Keratinocyte (primary cell): Measurements from ENCODE around the gene CRADD. TPM values are rescaled to one million over a fixed set of nuclear protein-coding genes. Genes with fewer than 3 reads are reported as not detected.

Source experiments
- DNase-seq: peaks from one replicate; pipeline ENCODE4 v3.0.0-alpha.2; 2011; ENCODE audit warnings: low read depth, missing footprints, low spot score
- FAIRE-seq: peaks from 2 replicates; lab custom pipeline; 2011; peaks lifted over from hg19 to GRCh38; lab: Jason Lieb, UNC
- H2AFZ ChIP-seq: 2 replicates; pipeline ENCODE4 v1.6.0; 2012; ENCODE audit warnings: low read length, control low read depth, inconsistent platforms; ENCODE audit not compliant: control insufficient read depth
- H3K27ac ChIP-seq: 2 replicates; pipeline ENCODE4 v1.5.1; 2011; ENCODE audit warnings: low read length; ENCODE audit not compliant: control insufficient read depth, insufficient read depth
- H3K27me3 ChIP-seq: 3 replicates; pipeline ENCODE4 v1.6.0; 2011; ENCODE audit warnings: low read length; ENCODE audit not compliant: control insufficient read depth, insufficient read depth; ENCODE audit errors: extremely low read depth
- H3K36me3 ChIP-seq, 2 experiments: 2 replicates in 1 of 2; 3 replicates in 1 of 2; pipeline ENCODE4 v1.5.1; 2011; ENCODE audit warnings: low read length in 2 of 2, mild to moderate bottlenecking in 1 of 2; ENCODE audit not compliant: control insufficient read depth in 2 of 2, insufficient read depth in 2 of 2; ENCODE audit errors: extremely low read depth in 1 of 2
- H3K4me1 ChIP-seq: 3 replicates; pipeline ENCODE4 v1.5.1; 2011; ENCODE audit warnings: low read length; ENCODE audit not compliant: control insufficient read depth, insufficient read depth; ENCODE audit errors: extremely low read depth
- H3K4me2 ChIP-seq: 3 replicates; pipeline ENCODE4 v1.6.0; 2011; ENCODE audit warnings: low read depth, low read length; ENCODE audit not compliant: control insufficient read depth, insufficient read depth; ENCODE audit errors: extremely low read depth
- H3K4me3 ChIP-seq, 3 experiments: fragments of 200-600 bp in 1 of 3; sonication (generic) in 1 of 3; 2 replicates in 2 of 3; 3 replicates in 1 of 3; pipeline ENCODE4 v1.5.1; 2011 to 2016; ENCODE audit warnings: low read length in 3 of 3, mild to moderate bottlenecking in 3 of 3, control low read depth in 2 of 3, inconsistent platforms in 1 of 3, low read depth in 1 of 3, mixed read lengths in 1 of 3, mixed run types in 1 of 3, moderate library complexity in 1 of 3; ENCODE audit not compliant: control insufficient read depth in 2 of 3, insufficient read depth in 2 of 3; ENCODE audit errors: extremely low read depth in 1 of 3
- H3K79me2 ChIP-seq: 2 replicates; pipeline ENCODE4 v1.6.0; 2012; ENCODE audit warnings: low read length; ENCODE audit not compliant: control insufficient read depth, insufficient read depth
- H3K9ac ChIP-seq: 3 replicates; pipeline ENCODE4 v1.6.0; 2011; ENCODE audit warnings: low read length; ENCODE audit not compliant: control insufficient read depth, insufficient read depth; ENCODE audit errors: extremely low read depth
- H3K9me1 ChIP-seq: 3 replicates; pipeline ENCODE4 v1.6.0; 2011; ENCODE audit warnings: low read length; ENCODE audit not compliant: control insufficient read depth, insufficient read depth; ENCODE audit errors: extremely low read depth
- H3K9me3 ChIP-seq: 2 replicates; pipeline ENCODE4 v1.5.1; 2012; ENCODE audit warnings: low read depth, low read length; ENCODE audit not compliant: control insufficient read depth
- H4K20me1 ChIP-seq: 3 replicates; pipeline ENCODE4 v1.6.0; 2011; ENCODE audit warnings: low read length; ENCODE audit not compliant: control insufficient read depth, insufficient read depth; ENCODE audit errors: extremely low read depth
- CTCF ChIP-seq, 3 experiments: IDR thresholded peaks in 1 of 3; conservative IDR thresholded peaks in 1 of 3; optimal IDR thresholded peaks in 1 of 3; 2 replicates in 2 of 3; 3 replicates in 1 of 3; pipeline versions ENCODE3 to v1.5.1; 2011; ENCODE audit warnings: low read length in 3 of 3, mild to moderate bottlenecking in 3 of 3, moderate library complexity in 2 of 3, control low read depth in 1 of 3, inconsistent platforms in 1 of 3; ENCODE audit not compliant: insufficient read depth in 2 of 3; ENCODE audit errors: extremely low read depth in 1 of 3
- EZH2 ChIP-seq: IDR thresholded peaks from one replicate; pipeline ENCODE4 v1.6.1; 2012; ENCODE audit warnings: inconsistent platforms, mild to moderate bottlenecking, low read length, moderate library complexity
- dilution Hi-C: fragments of 300-500 bp; cut with MboI; formaldehyde crosslinking; loops from one replicate; pipeline ENCODE4 v1.7.0; 2020; ENCODE audit warnings: low sequenced_read_pairs; ENCODE audit not compliant: extremely low pct_ligation_motif_present
- polyA plus RNA-seq, 5 experiments: library from polyadenylated mRNA; depleted of rRNA in 3 of 5; stranded (reverse) in 3 of 5; stranded (forward) in 1 of 5; unstranded in 1 of 5; fragments of >200 nt; gene quantifications; 1 replicate in 1 of 5; 2 replicates in 3 of 5; 3 replicates in 1 of 5; pipeline versions ENCODE4 v1.2.1 to v1.2.3, GENCODE V29; 2011 to 2012; ENCODE audit warnings: missing spikeins in 2 of 5, low read depth in 1 of 5, low replicate concordance in 1 of 5

The CRADD gene
- polyA plus RNA-seq, 1 donor (not counting 4 experiments of a cell fraction or from before 2014, with no cell fraction given) = 11.2 TPM

- FAIRE-seq (no peak), DNase-seq (no peak)
- H3K4me3 ChIP-seq = no peak overlapping the region
- H3K36me3 ChIP-seq = no peaks in the 10 kb centered on the region
- no peaks in the 10 kb centered on the region for H4K20me1 ChIP-seq
- no peaks in the 10 kb centered on the region for H3K9me3 ChIP-seq
- H3K9ac ChIP-seq = no peak overlapping the region
- H3K27me3 ChIP-seq = no peaks in the 10 kb centered on the region
- no peaks in the 10 kb centered on the region for H3K4me1 ChIP-seq
- no peak overlapping the region for H2AFZ ChIP-seq
- H3K79me2 ChIP-seq = no peaks in the 10 kb centered on the region
- no peak overlapping the region for H3K27ac ChIP-seq
- TF ChIP-seq CTCF (optimal IDR thresholded peaks at IDR 0.05 in 1 of 3, IDR thresholded peaks at IDR 0.05 in 1 of 3, conservative IDR thresholded peaks at IDR 0.05 in 1 of 3; ENCODE audit: extremely low read depth in 1 of 3, insufficient read depth in 2 of 3, low read length in 3 of 3) (no peak), EZH2 (no peak)
- no peaks in the 10 kb centered on the region for H3K9me1 ChIP-seq
- dilution Hi-C loops = no loop called here
- no peak overlapping the region for H3K4me2 ChIP-seq
Observed at GRCh38 chr12:93875157-93875556, 198.0 kb downstream of the CRADD start.

GRCh38 chr12:93876360-93876759 is 199.2 kb downstream of the CRADD start:
- dilution Hi-C loops = no loop called here
- H3K79me2 ChIP-seq = no peaks in the 10 kb centered on the region
- H3K27me3 ChIP-seq = no peaks in the 10 kb centered on the region
- no peaks in the 10 kb centered on the region for H3K4me1 ChIP-seq
- H3K4me3 ChIP-seq = no peak overlapping the region
- no peaks in the 10 kb centered on the region for H4K20me1 ChIP-seq
- DNase-seq (no peak), FAIRE-seq (no peak)
- H3K4me2 ChIP-seq = no peak overlapping the region
- H3K9me3 ChIP-seq = no peaks in the 10 kb centered on the region
- TF ChIP-seq EZH2 (no peak), CTCF (optimal IDR thresholded peaks at IDR 0.05 in 1 of 3, IDR thresholded peaks at IDR 0.05 in 1 of 3, conservative IDR thresholded peaks at IDR 0.05 in 1 of 3; ENCODE audit: extremely low read depth in 1 of 3, insufficient read depth in 2 of 3, low read length in 3 of 3) (no peak)
- no peaks in the 10 kb centered on the region for H3K36me3 ChIP-seq
- H2AFZ ChIP-seq = no peak overlapping the region
- H3K9ac ChIP-seq = no peak overlapping the region
- no peaks in the 10 kb centered on the region for H3K9me1 ChIP-seq
- H3K27ac ChIP-seq = no peak overlapping the region
